T-helper 2 cell (primary cell): ENCODE results near the gene AQP6.
"Not testable (repeated sequence)": the region's sequence is repeated elsewhere in the genome, so short reads cannot be mapped to it uniquely, and the experiment has no call there.

Source experiments
- DNase-seq, 5 experiments: peaks; one replicate each; pipeline versions ENCODE4 v3.0.0 to v3.0.0-alpha.2; 2012 to 2022

AQP6 gene

GRCh38 chr12:49971141-49971540 is 1.6 kb upstream of the AQP6 start:
- no peak for DNase-seq

DNA sequence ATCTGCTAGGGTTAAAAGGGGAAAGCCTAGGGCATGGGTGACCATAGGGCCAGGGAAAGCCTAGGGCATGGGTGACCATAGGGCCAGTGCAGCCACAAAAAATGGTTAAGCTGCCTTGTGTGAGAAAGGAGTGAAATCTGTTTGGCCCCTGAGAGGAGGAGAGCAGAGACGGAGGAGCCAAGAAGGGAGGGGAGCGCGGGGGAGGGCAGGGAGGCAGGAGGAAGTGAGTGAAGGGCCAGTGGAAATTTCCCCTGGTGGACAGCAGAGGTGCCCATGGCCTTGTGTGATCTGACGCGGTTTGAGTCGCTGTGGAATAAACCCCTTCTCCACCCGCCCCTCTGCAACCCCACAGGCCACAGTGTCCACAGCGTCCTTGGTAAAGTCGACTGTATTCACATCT is 618 bp upstream of the AQP6 start:
- no peak for DNase-seq

GRCh38 chr12:49973361-49973830 is 649 bp downstream of the AQP6 start:
- DNase-seq = no peak

- no peak for DNase-seq
Observed at GRCh38 chr12:49974231-49974675, 1.5 kb downstream of the AQP6 start.

DNA sequence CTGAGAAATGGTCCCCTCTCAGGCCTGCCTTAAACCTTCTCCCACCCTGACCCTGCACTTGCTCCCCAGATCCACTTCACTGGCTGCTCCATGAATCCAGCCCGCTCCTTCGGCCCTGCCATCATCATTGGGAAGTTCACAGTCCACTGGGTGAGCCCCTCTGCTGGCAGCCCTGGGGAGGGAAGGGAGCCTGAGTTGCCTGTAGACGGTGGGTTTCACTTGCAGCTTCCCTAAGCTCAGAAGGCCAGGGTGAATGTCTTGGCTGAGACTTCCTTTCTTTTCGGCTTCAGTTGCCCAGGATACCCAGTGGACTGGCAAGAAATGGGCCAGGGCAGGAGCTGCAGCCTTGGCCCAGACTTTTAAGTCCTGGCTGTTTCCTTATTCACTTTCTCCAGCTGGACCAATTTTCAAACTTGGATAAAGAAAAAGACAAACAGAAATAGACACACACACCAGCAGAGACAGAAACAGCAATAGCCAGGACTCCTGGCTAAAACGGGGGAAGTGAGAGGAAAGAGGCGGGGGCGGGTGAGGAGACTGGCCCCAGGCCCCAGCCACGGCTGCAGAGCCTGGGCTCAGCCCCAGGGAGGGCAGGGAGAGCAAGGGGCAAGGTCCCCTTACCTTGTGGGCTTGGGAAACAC is 2.0 kb downstream of the AQP6 start:
- DNase-seq = no peak

- no peak for DNase-seq
Observed at GRCh38 chr12:49975318-49975761, 2.6 kb downstream of the AQP6 start.

DNA sequence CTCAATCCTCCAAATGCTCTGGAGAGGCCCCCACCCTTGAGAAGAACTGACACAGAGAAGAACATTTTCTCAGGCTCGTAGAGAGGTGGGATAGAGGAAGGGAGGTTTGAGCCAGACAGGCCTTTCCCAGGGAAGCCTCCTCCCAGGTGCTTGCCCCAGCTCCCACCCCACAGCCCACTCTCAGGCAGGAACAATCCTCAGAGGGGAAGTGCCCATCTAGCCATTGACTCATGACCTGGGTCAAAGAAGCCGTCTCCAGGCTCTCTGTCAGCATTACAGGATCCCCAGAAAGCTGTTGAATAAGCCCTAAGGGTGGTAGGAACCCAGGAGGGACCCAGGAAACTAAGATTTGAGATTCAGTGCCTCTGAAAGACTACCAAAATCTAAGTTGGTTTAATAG is 3.8 kb downstream of the AQP6 start:
- DNase-seq = no peak

GRCh38 chr12:49978125-49978524 is 5.4 kb downstream of the AQP6 start:
- DNase-seq = no peak

GRCh38 chr12:49979016-49979586 is 6.4 kb downstream of the AQP6 start:
- DNase-seq = no peak

DNA sequence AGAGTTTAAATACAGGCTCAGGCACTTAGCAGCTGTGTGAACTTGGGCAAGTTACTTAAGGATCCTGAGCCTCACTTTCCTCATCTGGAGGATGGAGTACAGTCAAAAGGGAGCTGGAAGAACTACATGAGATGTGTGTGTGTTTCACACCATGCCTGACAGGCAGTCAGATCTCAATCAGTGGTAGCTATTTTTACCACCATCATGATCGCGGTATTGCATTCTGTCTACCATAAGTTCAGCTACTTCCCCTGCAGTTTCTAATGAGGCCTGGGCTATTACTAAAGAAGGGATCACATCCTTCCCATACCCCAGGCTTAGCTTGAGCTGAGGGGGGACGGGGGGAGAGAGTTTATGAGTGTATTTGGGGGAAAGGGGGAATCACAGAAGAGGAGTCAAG is 7.0 kb downstream of the AQP6 start:
- DNase-seq = peak in 1 of 5 experiments; percentile 19

DNA sequence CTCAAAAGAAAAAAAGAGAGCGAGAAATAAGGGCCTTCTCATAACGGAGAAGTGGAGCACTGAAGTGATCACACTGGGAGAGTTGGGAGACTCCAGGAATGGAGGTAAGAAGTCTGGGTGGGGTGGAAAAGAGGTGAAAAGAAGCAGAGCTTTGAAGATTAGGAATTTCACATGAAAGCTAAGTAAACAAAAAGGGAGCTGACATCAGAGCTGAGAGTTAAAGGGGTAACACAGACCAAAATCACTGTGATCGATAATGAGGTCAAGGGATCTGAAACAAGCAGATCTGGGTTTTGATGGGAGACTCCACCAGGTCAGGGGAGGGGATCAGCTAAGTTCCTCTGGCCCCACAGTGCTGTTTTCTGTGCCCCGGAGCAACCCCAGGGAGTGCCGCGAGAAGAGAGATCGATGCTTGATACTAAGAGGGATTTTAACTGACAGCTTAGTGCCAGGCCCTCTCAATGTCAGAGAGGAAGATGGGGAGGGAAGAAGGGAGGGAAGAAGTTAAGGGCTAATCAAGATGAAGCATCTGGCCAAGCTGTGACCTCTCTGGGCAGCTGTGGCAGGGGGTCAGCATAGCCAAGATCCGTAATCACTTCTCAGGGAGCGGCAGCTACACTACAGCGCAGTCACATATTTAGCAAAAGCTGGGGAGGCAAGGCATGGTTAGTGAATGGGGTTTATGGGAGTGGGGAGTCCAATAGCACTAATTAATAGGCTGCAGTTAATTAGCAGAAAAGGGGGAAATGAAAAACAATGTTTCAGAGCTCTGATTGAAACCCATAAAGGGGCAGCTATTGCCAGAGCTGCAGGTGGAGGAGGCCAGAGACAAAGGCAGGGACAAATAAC is 8.0 kb downstream of the AQP6 start:
- no peak for DNase-seq

GRCh38 chr12:49982246-49983087 is 9.7 kb downstream of the AQP6 start:
- DNase-seq = no peak

- DNase-seq = no peak
Observed at GRCh38 chr12:49983892-49984291, 11.1 kb downstream of the AQP6 start.

DNA sequence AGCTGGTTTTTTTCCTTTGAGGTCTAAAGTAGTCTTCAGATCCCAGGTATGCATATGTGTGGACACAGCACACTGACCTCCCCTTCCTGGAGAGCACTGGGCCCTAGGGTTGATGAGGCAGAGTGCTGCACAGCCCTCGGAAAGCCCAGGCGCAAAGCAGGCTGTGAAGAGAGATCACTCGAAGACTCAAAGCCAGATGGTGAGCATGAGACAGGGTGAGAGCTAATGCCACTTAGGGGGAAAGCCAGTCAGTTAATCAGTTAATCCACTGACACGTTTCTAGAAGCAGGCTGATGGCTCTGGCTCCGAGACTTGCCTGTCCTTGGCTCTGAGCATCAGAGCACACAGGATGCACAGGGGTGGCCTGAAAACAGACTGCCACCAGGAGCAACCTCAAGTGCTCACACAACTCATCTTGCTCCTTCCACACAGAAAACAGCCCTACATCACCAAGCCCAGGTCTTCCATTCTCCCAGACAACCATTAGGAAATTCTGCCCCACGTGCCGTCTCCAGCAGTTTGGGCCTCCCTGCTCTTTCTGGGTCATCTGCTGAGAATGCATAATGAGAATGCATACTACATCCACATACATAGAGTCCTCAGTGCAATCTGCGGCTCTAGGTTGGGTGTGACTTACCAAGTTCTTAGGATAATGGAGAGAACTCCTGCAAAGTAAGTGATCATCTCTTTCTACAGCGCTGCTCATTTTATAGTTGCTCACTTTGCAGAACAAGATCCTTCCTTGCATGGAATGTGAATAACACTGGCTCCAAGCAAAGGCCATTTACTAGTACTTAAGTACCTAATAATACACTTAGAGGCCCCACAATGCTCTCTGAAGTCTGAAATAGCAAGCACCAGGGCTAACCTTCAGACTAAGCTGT is 12.0 kb downstream of the AQP6 start:
- DNase-seq = no peak

DNA sequence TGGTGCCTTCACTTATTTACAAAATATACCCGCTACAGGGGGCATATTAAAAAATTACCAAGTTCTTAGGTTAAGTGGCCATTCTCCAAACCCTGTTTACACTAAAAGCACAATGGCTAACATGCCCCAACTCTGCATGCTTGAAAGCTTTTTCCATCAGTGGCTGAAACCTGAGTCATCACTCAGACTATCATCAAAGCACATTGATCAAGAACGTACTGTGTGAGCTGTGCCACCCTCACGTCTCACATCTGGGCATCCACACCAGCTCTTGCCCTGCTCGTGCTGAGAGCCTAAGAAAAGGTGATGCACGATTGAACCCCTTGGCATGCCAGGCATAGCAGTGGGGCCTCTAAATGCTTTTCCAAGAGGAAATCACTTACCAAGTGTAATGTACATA is 13.2 kb downstream of the AQP6 start:
- no peak for DNase-seq

DNA sequence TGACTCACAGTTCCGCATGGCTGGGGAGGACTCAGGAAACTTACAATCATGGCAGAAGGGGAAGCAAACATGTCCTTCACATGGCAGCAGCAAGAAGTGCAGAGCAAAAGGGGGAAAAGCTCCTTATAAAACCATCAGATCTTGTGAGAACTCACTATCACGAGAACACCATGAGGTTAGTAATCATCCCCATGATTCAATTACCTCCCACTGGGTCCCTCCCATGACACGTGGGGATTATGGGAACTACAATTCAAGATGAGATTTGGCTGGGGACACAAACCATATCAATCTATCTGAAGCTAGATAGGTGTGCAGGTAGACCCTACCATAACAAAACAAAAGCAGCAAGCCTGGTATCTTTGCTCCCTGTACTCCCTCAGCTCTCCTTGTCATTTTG is 13.7 kb downstream of the AQP6 start:
- not testable (repeated sequence) for DNase-seq

GRCh38 chr12:49987625-49988303 is 15.0 kb downstream of the AQP6 start:
- DNase-seq = no peak

DNA sequence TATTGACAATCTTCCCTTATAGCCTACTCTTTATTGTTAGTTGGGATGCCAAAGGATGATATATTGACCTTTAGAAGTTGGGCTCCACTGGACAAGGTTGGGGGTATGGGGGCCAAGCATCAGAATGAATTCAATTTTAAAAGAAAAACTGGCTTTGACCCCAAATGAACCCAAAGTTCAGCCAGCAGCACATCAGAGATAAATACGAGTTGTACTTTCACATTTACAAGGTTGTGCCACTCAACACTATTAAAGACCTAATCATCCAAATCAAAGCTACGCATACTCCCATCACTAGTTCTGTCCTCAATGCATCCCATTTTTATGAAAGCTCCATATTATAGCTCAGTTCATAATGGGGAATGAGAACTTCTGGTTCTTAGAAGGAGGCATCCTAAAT is 16.7 kb downstream of the AQP6 start:
- DNase-seq = not testable (repeated sequence)

DNA sequence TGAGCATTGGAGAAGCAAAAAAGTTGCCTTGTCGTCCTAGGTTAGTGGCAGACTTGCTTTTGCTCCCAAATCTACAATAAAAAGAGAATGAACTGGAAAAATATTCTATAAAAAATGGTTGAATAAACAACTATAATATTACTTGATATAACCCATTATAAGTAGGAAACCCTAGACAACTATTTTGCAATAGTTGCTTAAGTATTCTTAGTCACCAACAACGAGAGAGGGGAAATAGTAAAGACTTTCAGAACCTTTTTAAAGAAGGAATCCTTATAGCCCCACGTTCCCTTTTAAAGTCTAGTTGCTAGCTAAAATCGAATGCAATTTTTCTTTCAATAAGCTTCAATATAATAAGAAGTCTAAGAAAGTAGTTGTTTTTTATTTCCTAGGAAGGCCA is 17.5 kb downstream of the AQP6 start:
- no peak for DNase-seq

- no peak for DNase-seq
Observed at GRCh38 chr12:49998453-49998852, 25.7 kb downstream of the AQP6 start.

GRCh38 chr12:50003595-50003994 is 30.8 kb downstream of the AQP6 start:
- no peak for DNase-seq
